GM23338 (cell line): ENCODE data around the gene CDR2L.

Experiments used
- CREB1 ChIP-seq: fragments of 250-450 bp; sonication (Bioruptor Pico); IDR thresholded peaks from 2 replicates; pipeline ENCODE4 v1.5.0; 2020; ENCODE audit warnings: low read depth, mild to moderate bottlenecking, moderate library complexity
- CTCF ChIP-seq, 2 experiments: fragments of 200-600 bp in 1 of 2; sonication (generic) in 1 of 2; conservative IDR thresholded peaks; 2 replicates each; pipeline versions ENCODE4 v1.5.1 to v1.6.1; 2016 to 2017; ENCODE audit warnings: antibody characterized with exemption in 2 of 2, low read depth in 2 of 2, mild to moderate bottlenecking in 2 of 2, moderate library complexity in 1 of 2
- EZH2 ChIP-seq: fragments of 200-600 bp; sonication (generic); IDR thresholded peaks from one replicate; pipeline ENCODE4 v1.8.0; 2017; ENCODE audit warnings: antibody characterized with exemption, mild to moderate bottlenecking, low read depth; ENCODE audit not compliant: unreplicated experiment
- EZH2phosphoT487 ChIP-seq: fragments of 200-600 bp; sonication (generic); IDR thresholded peaks from one replicate; pipeline ENCODE4 v1.8.1; 2018; ENCODE audit warnings: antibody characterized with exemption; ENCODE audit not compliant: unreplicated experiment
- JUNB ChIP-seq: IDR thresholded peaks from one replicate; pipeline ENCODE4 v1.6.1; 2016; ENCODE audit warnings: antibody characterized with exemption; ENCODE audit not compliant: unreplicated experiment
- POLR2AphosphoS5 ChIP-seq: IDR thresholded peaks from 2 replicates; pipeline ENCODE4 v1.6.1; 2016; ENCODE audit warnings: antibody characterized with exemption, low read depth
- STAT1 ChIP-seq: IDR thresholded peaks from one replicate; pipeline ENCODE4 v1.6.1; 2016; ENCODE audit warnings: antibody characterized with exemption; ENCODE audit not compliant: unreplicated experiment
- ZNF331 ChIP-seq: fragments of 250-450 bp; sonication (Bioruptor Pico); IDR thresholded peaks from 2 replicates; pipeline ENCODE4 v1.5.0; 2020; ENCODE audit warnings: low read depth, mild to moderate bottlenecking, moderate library complexity
- TF ChIP-seq, protein P1 (sequence below): IDR thresholded peaks from one replicate; pipeline ENCODE4 v1.6.1; 2018; ENCODE audit warnings: antibody characterized with exemption; ENCODE audit not compliant: unreplicated experiment

- TF ChIP-seq CTCF (conservative IDR thresholded peaks at IDR 0.05; ENCODE audit: low read depth in 2 of 2) (no peak), EZH2phosphoT487 (no peak), EZH2 (no peak), POLR2AphosphoS5 (no peak), ZNF331 (CRISPR knock-in tag) (no peak), CREB1 (CRISPR knock-in tag) (no peak), STAT1 (no peak), JUNB (no peak)
- TF ChIP-seq, protein P1, sequence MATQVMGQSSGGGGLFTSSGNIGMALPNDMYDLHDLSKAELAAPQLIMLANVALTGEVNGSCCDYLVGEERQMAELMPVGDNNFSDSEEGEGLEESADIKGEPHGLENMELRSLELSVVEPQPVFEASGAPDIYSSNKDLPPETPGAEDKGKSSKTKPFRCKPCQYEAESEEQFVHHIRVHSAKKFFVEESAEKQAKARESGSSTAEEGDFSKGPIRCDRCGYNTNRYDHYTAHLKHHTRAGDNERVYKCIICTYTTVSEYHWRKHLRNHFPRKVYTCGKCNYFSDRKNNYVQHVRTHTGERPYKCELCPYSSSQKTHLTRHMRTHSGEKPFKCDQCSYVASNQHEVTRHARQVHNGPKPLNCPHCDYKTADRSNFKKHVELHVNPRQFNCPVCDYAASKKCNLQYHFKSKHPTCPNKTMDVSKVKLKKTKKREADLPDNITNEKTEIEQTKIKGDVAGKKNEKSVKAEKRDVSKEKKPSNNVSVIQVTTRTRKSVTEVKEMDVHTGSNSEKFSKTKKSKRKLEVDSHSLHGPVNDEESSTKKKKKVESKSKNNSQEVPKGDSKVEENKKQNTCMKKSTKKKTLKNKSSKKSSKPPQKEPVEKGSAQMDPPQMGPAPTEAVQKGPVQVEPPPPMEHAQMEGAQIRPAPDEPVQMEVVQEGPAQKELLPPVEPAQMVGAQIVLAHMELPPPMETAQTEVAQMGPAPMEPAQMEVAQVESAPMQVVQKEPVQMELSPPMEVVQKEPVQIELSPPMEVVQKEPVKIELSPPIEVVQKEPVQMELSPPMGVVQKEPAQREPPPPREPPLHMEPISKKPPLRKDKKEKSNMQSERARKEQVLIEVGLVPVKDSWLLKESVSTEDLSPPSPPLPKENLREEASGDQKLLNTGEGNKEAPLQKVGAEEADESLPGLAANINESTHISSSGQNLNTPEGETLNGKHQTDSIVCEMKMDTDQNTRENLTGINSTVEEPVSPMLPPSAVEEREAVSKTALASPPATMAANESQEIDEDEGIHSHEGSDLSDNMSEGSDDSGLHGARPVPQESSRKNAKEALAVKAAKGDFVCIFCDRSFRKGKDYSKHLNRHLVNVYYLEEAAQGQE = no peak
Measured at GRCh38 chr17:74950207-74950606, 37.2 kb upstream of the CDR2L start.
